Vagina (tissue), 2 donors: ENCODE results near the gene CDK14. TPM values are rescaled to one million over a fixed set of nuclear protein-coding genes. Genes with fewer than 3 reads are reported as not detected.

Source experiments
- DNase-seq, 2 donors: peaks; one replicate each; pipeline ENCODE4 v3.0.0-alpha.2; 2017; ENCODE audit errors: extremely low spot score in 2 of 2
- H3K27ac ChIP-seq: fragments of 200-600 bp; sonication (generic); one replicate; pipeline ENCODE4 v1.5.1; 2019
- H3K27me3 ChIP-seq: fragments of 200-600 bp; sonication (generic); one replicate; pipeline ENCODE4 v1.5.1; 2019
- H3K36me3 ChIP-seq, 2 donors: fragments of 200-600 bp; sonication (generic); one replicate each; pipeline ENCODE4 v1.5.1; 2017 to 2019
- H3K4me1 ChIP-seq: fragments of 200-600 bp; sonication (generic); one replicate; pipeline ENCODE4 v1.5.1; 2019
- H3K4me3 ChIP-seq, 2 donors: fragments of 200-600 bp; sonication (generic); 1 replicate in 1 of 2; 2 replicates in 1 of 2; pipeline ENCODE4 v1.5.1; 2016 to 2019
- H3K9me3 ChIP-seq: fragments of 200-600 bp; sonication (generic); one replicate; pipeline ENCODE4 v1.5.1; 2019
- CTCF ChIP-seq, 3 experiments: fragments of 450-650 bp in 2 of 3; fragments of 200-600 bp in 1 of 3; sonication (generic) in 1 of 3; IDR thresholded peaks; one replicate each; pipeline ENCODE4 v1.5.1; 2017 to 2019; ENCODE audit warnings: antibody characterized with exemption in 3 of 3, mild to moderate bottlenecking in 2 of 3, moderate library complexity in 2 of 3
- POLR2A ChIP-seq, 2 donors: fragments of 450-650 bp; IDR thresholded peaks; one replicate each; pipeline ENCODE4 v1.6.1; 2017; ENCODE audit warnings: antibody characterized with exemption in 2 of 2, mild to moderate bottlenecking in 2 of 2, moderate library complexity in 2 of 2
- POLR2AphosphoS5 ChIP-seq, 2 donors: sonication (generic); formaldehyde crosslinking; IDR thresholded peaks; one replicate each; pipeline ENCODE4 v1.9.0; 2017; ENCODE audit warnings: antibody characterized with exemption in 2 of 2, mild to moderate bottlenecking in 2 of 2, low read depth in 1 of 2; ENCODE audit not compliant: insufficient read depth in 1 of 2
- intact Hi-C: fragments of 100-400 bp; cut with DNase I; formaldehyde crosslinking; loops from one replicate; pipeline ENCODE4 v1.15.1; 2023
- total RNA-seq: library from RNA; depleted of rRNA; stranded (reverse); fragments of >200 nt; gene quantifications from one replicate; pipeline ENCODE4 v1.2.3, GENCODE V29; 2016

Gene CDK14
- total RNA-seq, 1 donor from 2014 or later: 21.6 TPM

- intact Hi-C loops: no loop called here
- Histone ChIP-seq H3K27me3 (no peaks in the 10 kb centered on the region), H3K36me3 (no peaks in the 10 kb centered on the region), H3K9me3 (no peaks in the 10 kb centered on the region), H3K27ac (no peak overlapping the region), H3K4me1 (no peaks in the 10 kb centered on the region), H3K4me3 (no peak overlapping the region)
- no peak for DNase-seq
- no peak for TF ChIP-seq POLR2AphosphoS5 (IDR thresholded peaks at IDR 0.05; ENCODE audit: insufficient read depth in 1 of 2, low read depth in 1 of 2)
- TF ChIP-seq POLR2A (IDR thresholded peaks at IDR 0.05): no peak
- no peak for TF ChIP-seq CTCF (IDR thresholded peaks at IDR 0.05)
Observed at GRCh38 chr7:90739716-90740115, 143.6 kb downstream of the CDK14 start.

GRCh38 chr7:90740386-90740785 is 144.3 kb downstream of the CDK14 start:
- Histone ChIP-seq H3K4me3 (no peak overlapping the region), H3K27me3 (no peaks in the 10 kb centered on the region), H3K4me1 (no peaks in the 10 kb centered on the region), H3K27ac (no peak overlapping the region), H3K36me3 (no peaks in the 10 kb centered on the region), H3K9me3 (no peaks in the 10 kb centered on the region)
- intact Hi-C loops: no loop called here
- no peak for TF ChIP-seq CTCF (IDR thresholded peaks at IDR 0.05)
- TF ChIP-seq POLR2A (IDR thresholded peaks at IDR 0.05): no peak
- TF ChIP-seq POLR2AphosphoS5 (IDR thresholded peaks at IDR 0.05; ENCODE audit: insufficient read depth in 1 of 2, low read depth in 1 of 2): no peak
- no peak for DNase-seq

- H3K27ac ChIP-seq: no peak overlapping the region
Observed at GRCh38 chr7:90743626-90744025, 147.5 kb downstream of the CDK14 start.

GRCh38 chr7:90747516-90747915 is 151.4 kb downstream of the CDK14 start:
- Histone ChIP-seq H3K27ac (no peak overlapping the region), H3K27me3 (no peaks in the 10 kb centered on the region), H3K9me3 (no peaks in the 10 kb centered on the region), H3K4me3 (no peak overlapping the region), H3K36me3 (no peaks in the 10 kb centered on the region), H3K4me1 (no peaks in the 10 kb centered on the region)
- no peak for TF ChIP-seq CTCF (IDR thresholded peaks at IDR 0.05)
- TF ChIP-seq POLR2AphosphoS5 (IDR thresholded peaks at IDR 0.05; ENCODE audit: insufficient read depth in 1 of 2, low read depth in 1 of 2): no peak
- no peak for TF ChIP-seq POLR2A (IDR thresholded peaks at IDR 0.05)
- no peak for DNase-seq
- intact Hi-C loops: no loop called here

More at GRCh38 chr7:90743626-90744025, 147.5 kb downstream of the CDK14 start:
- Histone ChIP-seq H3K27me3 (no peaks in the 10 kb centered on the region), H3K36me3 (no peaks in the 10 kb centered on the region), H3K4me3 (no peak overlapping the region), H3K4me1 (no peaks in the 10 kb centered on the region), H3K9me3 (no peaks in the 10 kb centered on the region)
- intact Hi-C loops: no loop called here
- DNase-seq: no peak
- TF ChIP-seq POLR2A (IDR thresholded peaks at IDR 0.05) (no peak), CTCF (IDR thresholded peaks at IDR 0.05) (no peak), POLR2AphosphoS5 (IDR thresholded peaks at IDR 0.05; ENCODE audit: insufficient read depth in 1 of 2, low read depth in 1 of 2) (no peak)

GRCh38 chr7:90749262-90749661 is 153.1 kb downstream of the CDK14 start:
- H3K27ac ChIP-seq: no peak overlapping the region
- no peak overlapping the region for H3K4me3 ChIP-seq
- no peak for DNase-seq
- no peaks in the 10 kb centered on the region for H3K36me3 ChIP-seq
- H3K4me1 ChIP-seq: no peaks in the 10 kb centered on the region
- no peaks in the 10 kb centered on the region for H3K9me3 ChIP-seq
- TF ChIP-seq POLR2A (IDR thresholded peaks at IDR 0.05) (no peak), CTCF (IDR thresholded peaks at IDR 0.05) (no peak), POLR2AphosphoS5 (IDR thresholded peaks at IDR 0.05; ENCODE audit: insufficient read depth in 1 of 2, low read depth in 1 of 2) (no peak)
- H3K27me3 ChIP-seq: no peaks in the 10 kb centered on the region
- intact Hi-C loops: no loop called here
